Keratinocyte (primary cell): ENCODE results near the gene PNMA8B. TPM values are rescaled to one million over a fixed set of nuclear protein-coding genes. Genes with fewer than 3 reads are reported as not detected.

Source experiments
- DNase-seq: peaks from one replicate; pipeline ENCODE4 v3.0.0-alpha.2; 2011; ENCODE audit warnings: low read depth, missing footprints, low spot score
- FAIRE-seq: peaks from 2 replicates; lab custom pipeline; 2011; peaks lifted over from hg19 to GRCh38; lab: Jason Lieb, UNC
- H2AFZ ChIP-seq: 2 replicates; pipeline ENCODE4 v1.6.0; 2012; ENCODE audit warnings: low read length, control low read depth, inconsistent platforms; ENCODE audit not compliant: control insufficient read depth
- H3K27ac ChIP-seq: 2 replicates; pipeline ENCODE4 v1.5.1; 2011; ENCODE audit warnings: low read length; ENCODE audit not compliant: control insufficient read depth, insufficient read depth
- H3K27me3 ChIP-seq: 3 replicates; pipeline ENCODE4 v1.6.0; 2011; ENCODE audit warnings: low read length; ENCODE audit not compliant: control insufficient read depth, insufficient read depth; ENCODE audit errors: extremely low read depth
- H3K36me3 ChIP-seq, 2 experiments: 2 replicates in 1 of 2; 3 replicates in 1 of 2; pipeline ENCODE4 v1.5.1; 2011; ENCODE audit warnings: low read length in 2 of 2, mild to moderate bottlenecking in 1 of 2; ENCODE audit not compliant: control insufficient read depth in 2 of 2, insufficient read depth in 2 of 2; ENCODE audit errors: extremely low read depth in 1 of 2
- H3K4me1 ChIP-seq: 3 replicates; pipeline ENCODE4 v1.5.1; 2011; ENCODE audit warnings: low read length; ENCODE audit not compliant: control insufficient read depth, insufficient read depth; ENCODE audit errors: extremely low read depth
- H3K4me2 ChIP-seq: 3 replicates; pipeline ENCODE4 v1.6.0; 2011; ENCODE audit warnings: low read depth, low read length; ENCODE audit not compliant: control insufficient read depth, insufficient read depth; ENCODE audit errors: extremely low read depth
- H3K4me3 ChIP-seq, 3 experiments: fragments of 200-600 bp in 1 of 3; sonication (generic) in 1 of 3; 2 replicates in 2 of 3; 3 replicates in 1 of 3; pipeline ENCODE4 v1.5.1; 2011 to 2016; ENCODE audit warnings: low read length in 3 of 3, mild to moderate bottlenecking in 3 of 3, control low read depth in 2 of 3, inconsistent platforms in 1 of 3, low read depth in 1 of 3, mixed read lengths in 1 of 3, mixed run types in 1 of 3, moderate library complexity in 1 of 3; ENCODE audit not compliant: control insufficient read depth in 2 of 3, insufficient read depth in 2 of 3; ENCODE audit errors: extremely low read depth in 1 of 3
- H3K79me2 ChIP-seq: 2 replicates; pipeline ENCODE4 v1.6.0; 2012; ENCODE audit warnings: low read length; ENCODE audit not compliant: control insufficient read depth, insufficient read depth
- H3K9ac ChIP-seq: 3 replicates; pipeline ENCODE4 v1.6.0; 2011; ENCODE audit warnings: low read length; ENCODE audit not compliant: control insufficient read depth, insufficient read depth; ENCODE audit errors: extremely low read depth
- H3K9me1 ChIP-seq: 3 replicates; pipeline ENCODE4 v1.6.0; 2011; ENCODE audit warnings: low read length; ENCODE audit not compliant: control insufficient read depth, insufficient read depth; ENCODE audit errors: extremely low read depth
- H3K9me3 ChIP-seq: 2 replicates; pipeline ENCODE4 v1.5.1; 2012; ENCODE audit warnings: low read depth, low read length; ENCODE audit not compliant: control insufficient read depth
- H4K20me1 ChIP-seq: 3 replicates; pipeline ENCODE4 v1.6.0; 2011; ENCODE audit warnings: low read length; ENCODE audit not compliant: control insufficient read depth, insufficient read depth; ENCODE audit errors: extremely low read depth
- CTCF ChIP-seq, 3 experiments: IDR thresholded peaks in 1 of 3; conservative IDR thresholded peaks in 1 of 3; optimal IDR thresholded peaks in 1 of 3; 2 replicates in 2 of 3; 3 replicates in 1 of 3; pipeline versions ENCODE3 to v1.5.1; 2011; ENCODE audit warnings: low read length in 3 of 3, mild to moderate bottlenecking in 3 of 3, moderate library complexity in 2 of 3, control low read depth in 1 of 3, inconsistent platforms in 1 of 3; ENCODE audit not compliant: insufficient read depth in 2 of 3; ENCODE audit errors: extremely low read depth in 1 of 3
- EZH2 ChIP-seq: IDR thresholded peaks from one replicate; pipeline ENCODE4 v1.6.1; 2012; ENCODE audit warnings: inconsistent platforms, mild to moderate bottlenecking, low read length, moderate library complexity
- dilution Hi-C: fragments of 300-500 bp; cut with MboI; formaldehyde crosslinking; loops from one replicate; pipeline ENCODE4 v1.7.0; 2020; ENCODE audit warnings: low sequenced_read_pairs; ENCODE audit not compliant: extremely low pct_ligation_motif_present
- polyA plus RNA-seq, 5 experiments: library from polyadenylated mRNA; depleted of rRNA in 3 of 5; stranded (reverse) in 3 of 5; stranded (forward) in 1 of 5; unstranded in 1 of 5; fragments of >200 nt; gene quantifications; 1 replicate in 1 of 5; 2 replicates in 3 of 5; 3 replicates in 1 of 5; pipeline versions ENCODE4 v1.2.1 to v1.2.3, GENCODE V29; 2011 to 2012; ENCODE audit warnings: missing spikeins in 2 of 5, low read depth in 1 of 5, low replicate concordance in 1 of 5

The PNMA8B gene
- polyA plus RNA-seq, 1 donor (not counting 4 experiments of a cell fraction or from before 2014, with no cell fraction given), result not detected

- Histone ChIP-seq H3K4me1 (no peaks in the 10 kb centered on the region), H3K27ac (no peak overlapping the region), H2AFZ (no peak overlapping the region), H3K4me2 (no peak overlapping the region), H3K36me3 (no peaks in the 10 kb centered on the region), H3K27me3 (no peaks in the 10 kb centered on the region), H3K4me3 (no peak overlapping the region), H3K9ac (no peak overlapping the region), H4K20me1 (no peaks in the 10 kb centered on the region), H3K79me2 (no peaks in the 10 kb centered on the region), H3K9me3 (no peaks in the 10 kb centered on the region), H3K9me1 (no peaks in the 10 kb centered on the region)
- dilution Hi-C loops, result no loop called here
- TF ChIP-seq CTCF (optimal IDR thresholded peaks at IDR 0.05 in 1 of 3, IDR thresholded peaks at IDR 0.05 in 1 of 3, conservative IDR thresholded peaks at IDR 0.05 in 1 of 3; ENCODE audit: extremely low read depth in 1 of 3, insufficient read depth in 2 of 3, low read length in 3 of 3) (no peak), EZH2 (no peak)
- DNase-seq (no peak), FAIRE-seq (no peak)
These were observed 40.7 kb upstream of the PNMA8B start for GRCh38 chr19:46536391-46536790.

DNA sequence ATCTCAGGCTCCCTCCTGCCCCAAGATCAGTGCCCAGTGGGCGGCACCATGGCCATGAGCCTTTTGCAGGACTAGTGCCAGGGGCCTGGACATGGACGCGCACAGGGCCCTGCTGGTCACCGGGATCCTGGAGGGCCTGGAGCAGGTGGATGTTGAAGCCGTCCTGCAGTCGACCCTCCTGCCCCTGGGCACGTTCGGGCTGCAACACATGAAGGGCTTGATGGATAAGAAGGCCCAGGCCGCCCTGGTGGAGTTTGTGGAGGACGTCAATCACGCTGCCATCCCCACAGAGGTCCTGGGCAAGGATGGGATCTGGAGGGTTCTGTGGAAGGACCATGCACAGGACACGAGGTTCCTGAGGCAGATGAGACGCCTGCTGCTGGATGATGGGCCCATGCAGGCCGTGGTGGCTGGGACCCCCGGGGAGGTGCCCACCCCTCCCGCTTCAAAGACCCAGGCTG is 38.0 kb upstream of the PNMA8B start:
- no peaks in the 10 kb centered on the region for H3K9me3 ChIP-seq
- H3K27ac ChIP-seq, result no peak overlapping the region
- no peaks in the 10 kb centered on the region for H3K36me3 ChIP-seq
- FAIRE-seq (no peak), DNase-seq (no peak)
- H3K4me2 ChIP-seq, result no peak overlapping the region
- no peak overlapping the region for H3K4me3 ChIP-seq
- H3K79me2 ChIP-seq, result no peaks in the 10 kb centered on the region
- dilution Hi-C loops, result no loop called here
- H3K27me3 ChIP-seq, result no peaks in the 10 kb centered on the region
- TF ChIP-seq EZH2, result no peak
- TF ChIP-seq CTCF (optimal IDR thresholded peaks at IDR 0.05 in 1 of 3, IDR thresholded peaks at IDR 0.05 in 1 of 3, conservative IDR thresholded peaks at IDR 0.05 in 1 of 3; ENCODE audit: extremely low read depth in 1 of 3, insufficient read depth in 2 of 3, low read length in 3 of 3), result no peak
- H3K9me1 ChIP-seq, result no peaks in the 10 kb centered on the region
- no peak overlapping the region for H3K9ac ChIP-seq
- H2AFZ ChIP-seq, result no peak overlapping the region
- H4K20me1 ChIP-seq, result no peaks in the 10 kb centered on the region
- H3K4me1 ChIP-seq, result peaks cover 10% of the 10 kb centered on the region
